MM.1S (cell line): ENCODE measurements around the gene HRH3.

Experiments
- DNase-seq: peaks from one replicate; pipeline ENCODE4 v3.0.0-alpha.2; 2015
- H2AFZ ChIP-seq: fragments of 300-600 bp; sonication (generic); 2 replicates; pipeline ENCODE4 v1.6.0; 2016; ENCODE audit warnings: antibody characterized with exemption, low read length
- H3F3A ChIP-seq: fragments of 300-600 bp; sonication (generic); 2 replicates; pipeline ENCODE4 v1.6.1; 2016; ENCODE audit warnings: mild to moderate bottlenecking, antibody characterized with exemption, low read length, moderate library complexity, mixed read lengths; ENCODE audit not compliant: insufficient read depth
- H3K27ac ChIP-seq: fragments of 300-600 bp; sonication (generic); 2 replicates; pipeline ENCODE4 v1.5.1; 2016; ENCODE audit warnings: mild to moderate bottlenecking, low read length
- H3K27me3 ChIP-seq: fragments of 300-600 bp; sonication (generic); replicated peaks from 2 replicates; pipeline ENCODE4 v1.6.0; 2016; ENCODE audit warnings: low read length; ENCODE audit not compliant: insufficient read depth
- H3K36me3 ChIP-seq: fragments of 300-600 bp; sonication (generic); replicated peaks from 2 replicates; pipeline ENCODE4 v1.6.1; 2016; ENCODE audit warnings: mild to moderate bottlenecking, low read length, mixed read lengths; ENCODE audit not compliant: insufficient read depth
- H3K4me1 ChIP-seq: fragments of 300-600 bp; sonication (generic); 2 replicates; pipeline ENCODE4 v1.6.1; 2016; ENCODE audit warnings: low read length, mixed read lengths
- H3K4me2 ChIP-seq: fragments of 300-600 bp; sonication (generic); 2 replicates; pipeline ENCODE4 v1.6.0; 2016; ENCODE audit warnings: low read depth, low read length
- H3K4me3 ChIP-seq: fragments of 300-600 bp; sonication (generic); 2 replicates; pipeline ENCODE4 v1.5.1; 2016; ENCODE audit warnings: low read length, mixed read lengths
- H3K79me2 ChIP-seq: fragments of 300-600 bp; sonication (generic); 2 replicates; pipeline ENCODE4 v1.6.1; 2016; ENCODE audit warnings: mixed run types, low read length, mixed read lengths
- H3K9ac ChIP-seq: fragments of 300-600 bp; sonication (generic); 2 replicates; pipeline ENCODE4 v1.6.1; 2016; ENCODE audit warnings: low read length, mixed read lengths
- H3K9me2 ChIP-seq: fragments of 300-600 bp; sonication (generic); replicated peaks from 2 replicates; pipeline ENCODE4 v1.6.1; 2016; ENCODE audit warnings: mild to moderate bottlenecking, low read length, mixed read lengths; ENCODE audit not compliant: insufficient read depth
- H3K9me3 ChIP-seq: fragments of 300-600 bp; sonication (generic); replicated peaks from 2 replicates; pipeline ENCODE4 v1.6.1; 2016; ENCODE audit warnings: mild to moderate bottlenecking, low read length, mixed read lengths; ENCODE audit not compliant: insufficient read depth
- H4K20me1 ChIP-seq: fragments of 300-600 bp; sonication (generic); 2 replicates; pipeline ENCODE4 v1.6.1; 2016; ENCODE audit warnings: mild to moderate bottlenecking, low read length, moderate library complexity, mixed read lengths; ENCODE audit not compliant: insufficient read depth
- EZH2 ChIP-seq: fragments of 300-600 bp; sonication (generic); optimal IDR thresholded peaks from 2 replicates; pipeline ENCODE3; 2017; ENCODE audit warnings: low read depth, mild to moderate bottlenecking, antibody characterized with exemption, low read length, mixed read lengths
- EZH2phosphoT487 ChIP-seq: fragments of 300-600 bp; sonication (generic); IDR thresholded peaks from 2 replicates; pipeline ENCODE4 v1.6.1; 2018; ENCODE audit warnings: antibody characterized with exemption, low read length
- TF ChIP-seq, protein P1 (sequence below): fragments of 300-600 bp; sonication (generic); IDR thresholded peaks from 2 replicates; pipeline ENCODE4 v1.5.1; 2016; ENCODE audit warnings: antibody characterized with exemption, low read length, mixed read lengths

HRH3 gene

DNA sequence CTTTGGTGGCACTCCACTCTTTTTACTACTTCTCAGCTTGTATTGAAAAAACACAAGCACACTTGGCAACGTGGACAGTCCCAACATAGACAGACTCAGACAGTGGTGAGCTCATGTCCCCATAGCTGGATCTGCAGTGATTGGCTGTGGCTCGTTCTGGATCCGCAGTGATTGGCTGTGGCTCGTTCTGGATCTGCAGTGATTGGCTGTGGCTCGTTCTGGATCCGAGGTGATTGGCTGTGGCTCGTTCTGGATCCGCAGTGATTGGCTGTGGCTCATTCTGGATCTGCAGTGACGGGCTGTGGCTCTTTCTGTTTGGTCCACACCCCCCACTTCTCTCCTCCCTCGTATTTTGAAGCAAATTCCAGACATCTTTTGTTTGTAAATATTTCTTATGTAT is 46.3 kb upstream of the HRH3 start:
- no peak for TF ChIP-seq EZH2
- TF ChIP-seq, protein P1, sequence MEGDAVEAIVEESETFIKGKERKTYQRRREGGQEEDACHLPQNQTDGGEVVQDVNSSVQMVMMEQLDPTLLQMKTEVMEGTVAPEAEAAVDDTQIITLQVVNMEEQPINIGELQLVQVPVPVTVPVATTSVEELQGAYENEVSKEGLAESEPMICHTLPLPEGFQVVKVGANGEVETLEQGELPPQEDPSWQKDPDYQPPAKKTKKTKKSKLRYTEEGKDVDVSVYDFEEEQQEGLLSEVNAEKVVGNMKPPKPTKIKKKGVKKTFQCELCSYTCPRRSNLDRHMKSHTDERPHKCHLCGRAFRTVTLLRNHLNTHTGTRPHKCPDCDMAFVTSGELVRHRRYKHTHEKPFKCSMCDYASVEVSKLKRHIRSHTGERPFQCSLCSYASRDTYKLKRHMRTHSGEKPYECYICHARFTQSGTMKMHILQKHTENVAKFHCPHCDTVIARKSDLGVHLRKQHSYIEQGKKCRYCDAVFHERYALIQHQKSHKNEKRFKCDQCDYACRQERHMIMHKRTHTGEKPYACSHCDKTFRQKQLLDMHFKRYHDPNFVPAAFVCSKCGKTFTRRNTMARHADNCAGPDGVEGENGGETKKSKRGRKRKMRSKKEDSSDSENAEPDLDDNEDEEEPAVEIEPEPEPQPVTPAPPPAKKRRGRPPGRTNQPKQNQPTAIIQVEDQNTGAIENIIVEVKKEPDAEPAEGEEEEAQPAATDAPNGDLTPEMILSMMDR, result no peak
- TF ChIP-seq EZH2phosphoT487, result no peak
- H3K27ac ChIP-seq, result no peak overlapping the region
- H3K9ac ChIP-seq, result no peak overlapping the region
- H3F3A ChIP-seq, result no peaks in the 10 kb centered on the region
- H3K9me3 ChIP-seq, result no peaks in the 10 kb centered on the region
- no peaks in the 10 kb centered on the region for H3K9me2 ChIP-seq
- H3K4me2 ChIP-seq, result no peak overlapping the region
- H3K79me2 ChIP-seq, result no peaks in the 10 kb centered on the region
- no peak overlapping the region for H2AFZ ChIP-seq
- H3K27me3 ChIP-seq, result no peaks in the 10 kb centered on the region
- no peaks in the 10 kb centered on the region for H3K36me3 ChIP-seq
- H4K20me1 ChIP-seq, result no peaks in the 10 kb centered on the region
- DNase-seq, result no peak
- no peaks in the 10 kb centered on the region for H3K4me1 ChIP-seq
- no peak overlapping the region for H3K4me3 ChIP-seq

DNA sequence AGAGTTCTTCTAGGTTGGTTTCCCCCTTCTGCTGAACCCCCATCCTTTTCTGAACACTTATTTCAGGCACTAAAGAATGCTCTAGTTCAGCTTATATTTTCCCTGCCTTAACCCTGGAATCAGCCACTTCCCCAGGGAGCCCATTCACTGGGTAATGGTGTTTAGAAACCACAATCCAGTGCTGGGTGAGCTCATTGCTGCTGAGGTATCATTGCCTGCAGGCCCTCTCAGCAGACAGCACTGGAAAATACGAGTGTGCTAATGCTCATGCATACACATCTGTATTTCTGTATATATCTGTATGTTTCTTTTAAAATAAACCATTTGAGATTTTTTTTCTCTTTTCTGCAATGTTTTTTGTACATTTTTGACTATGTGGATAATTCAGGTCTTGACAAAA is 45.3 kb upstream of the HRH3 start:
- H3F3A ChIP-seq, result no peaks in the 10 kb centered on the region
- H3K4me3 ChIP-seq, result no peak overlapping the region
- no peaks in the 10 kb centered on the region for H3K4me1 ChIP-seq
- no peaks in the 10 kb centered on the region for H4K20me1 ChIP-seq
- no peak overlapping the region for H3K4me2 ChIP-seq
- no peaks in the 10 kb centered on the region for H3K9me2 ChIP-seq
- no peak for TF ChIP-seq EZH2phosphoT487
- no peak for TF ChIP-seq EZH2
- TF ChIP-seq, protein P1, result no peak
- no peak for DNase-seq
- H2AFZ ChIP-seq, result no peak overlapping the region
- no peak overlapping the region for H3K27ac ChIP-seq
- H3K79me2 ChIP-seq, result no peaks in the 10 kb centered on the region
- H3K36me3 ChIP-seq, result no peaks in the 10 kb centered on the region
- no peak overlapping the region for H3K9ac ChIP-seq
- H3K27me3 ChIP-seq, result no peaks in the 10 kb centered on the region
- no peaks in the 10 kb centered on the region for H3K9me3 ChIP-seq

DNA sequence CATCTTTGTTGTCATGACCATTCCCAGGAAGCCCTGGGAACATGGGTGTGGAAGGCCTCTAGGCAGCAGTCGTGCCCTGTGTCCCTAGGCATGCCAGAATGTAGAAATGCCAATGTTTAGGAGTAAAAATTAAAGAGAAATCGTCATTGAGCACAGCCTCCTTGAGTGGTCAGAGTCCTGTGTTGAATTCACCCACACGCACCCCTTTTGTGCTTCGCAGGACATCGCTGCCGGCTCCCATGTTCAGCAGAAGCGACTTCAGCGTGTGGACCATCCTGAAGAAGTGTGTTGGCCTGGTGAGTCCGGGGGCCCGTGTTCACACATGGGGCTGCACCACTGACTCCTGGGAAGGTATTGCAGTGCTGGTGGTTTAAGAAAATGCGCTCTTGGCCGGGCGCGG is 43.3 kb upstream of the HRH3 start:
- Histone ChIP-seq H3K27ac (no peak overlapping the region), H3K4me3 (no peak overlapping the region), H3K9me2 (no peaks in the 10 kb centered on the region), H3K4me1 (no peaks in the 10 kb centered on the region), H4K20me1 (no peaks in the 10 kb centered on the region), H3K4me2 (no peak overlapping the region), H3K9ac (no peak overlapping the region), H2AFZ (no peak overlapping the region), H3K79me2 (no peaks in the 10 kb centered on the region), H3F3A (no peaks in the 10 kb centered on the region), H3K36me3 (no peaks in the 10 kb centered on the region), H3K9me3 (no peaks in the 10 kb centered on the region), H3K27me3 (no peaks in the 10 kb centered on the region)
- TF ChIP-seq EZH2phosphoT487, result no peak
- TF ChIP-seq, protein P1, result no peak
- no peak for TF ChIP-seq EZH2
- no peak for DNase-seq

DNA sequence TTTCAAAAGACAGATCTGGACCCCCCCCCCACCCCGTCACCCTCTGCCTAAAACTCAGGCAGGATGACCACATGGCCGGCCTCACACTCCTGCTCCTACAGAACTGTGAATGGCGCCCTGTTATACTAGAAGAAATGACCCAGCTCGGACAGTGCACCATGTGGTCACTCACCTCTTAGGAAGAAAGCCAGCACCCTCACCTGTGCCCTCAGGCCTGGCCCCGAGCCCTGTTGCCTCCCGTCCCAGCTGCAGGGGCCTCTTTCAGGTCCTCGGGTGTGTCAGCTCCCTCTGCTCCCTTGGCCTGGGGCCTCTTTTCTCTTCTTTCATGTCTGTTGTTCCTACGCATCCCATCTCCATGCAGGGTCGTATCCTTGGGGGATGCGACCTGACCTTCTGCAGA is 42.0 kb upstream of the HRH3 start:
- Histone ChIP-seq H3F3A (no peaks in the 10 kb centered on the region), H3K4me1 (no peaks in the 10 kb centered on the region), H3K36me3 (no peaks in the 10 kb centered on the region), H3K9me2 (no peaks in the 10 kb centered on the region), H3K9me3 (no peaks in the 10 kb centered on the region), H3K27me3 (no peaks in the 10 kb centered on the region), H3K4me2 (no peak overlapping the region), H4K20me1 (no peaks in the 10 kb centered on the region), H2AFZ (no peak overlapping the region), H3K4me3 (no peak overlapping the region), H3K79me2 (no peaks in the 10 kb centered on the region), H3K27ac (no peak overlapping the region), H3K9ac (no peak overlapping the region)
- TF ChIP-seq, protein P1, result no peak
- TF ChIP-seq EZH2phosphoT487 (no peak), EZH2 (no peak)
- no peak for DNase-seq
